Suprapubic skin (tissue), 4 donors: Measurements from ENCODE around the gene TMEM222. TPM values are rescaled to one million over a fixed set of nuclear protein-coding genes. Genes with fewer than 3 reads are reported as not detected.
A peak's percentile ranks its signal among the peaks of the same experiment; 100 is the strongest.

Experiments used
- DNase-seq, 2 donors: peaks; one replicate each; pipeline ENCODE4 v3.0.0-alpha.2; 2019; ENCODE audit warnings: low spot score in 2 of 2
- H3K27ac ChIP-seq: fragments of 200-600 bp; sonication (generic); one replicate; pipeline ENCODE4 v1.5.1; 2019
- H3K27me3 ChIP-seq: fragments of 200-600 bp; sonication (generic); one replicate; pipeline ENCODE4 v1.5.1; 2019
- H3K36me3 ChIP-seq: fragments of 200-600 bp; sonication (generic); one replicate; pipeline ENCODE4 v1.5.1; 2019
- H3K4me1 ChIP-seq: fragments of 200-600 bp; sonication (generic); one replicate; pipeline ENCODE4 v1.5.1; 2019
- H3K4me3 ChIP-seq: fragments of 200-600 bp; sonication (generic); one replicate; pipeline ENCODE4 v1.5.1; 2019; ENCODE audit warnings: mild to moderate bottlenecking
- H3K9me3 ChIP-seq: fragments of 200-600 bp; sonication (generic); one replicate; pipeline ENCODE4 v1.5.1; 2019
- EP300 ChIP-seq: sonication (generic); formaldehyde crosslinking; IDR thresholded peaks from one replicate; pipeline ENCODE4 v1.6.1; 2017; ENCODE audit warnings: antibody characterized with exemption
- POLR2A ChIP-seq, 2 donors: fragments of 450-650 bp; IDR thresholded peaks; one replicate each; pipeline ENCODE4 v1.6.1; 2017; ENCODE audit warnings: antibody characterized with exemption in 2 of 2, mild to moderate bottlenecking in 2 of 2, moderate library complexity in 2 of 2
- POLR2AphosphoS5 ChIP-seq, 3 donors: sonication (generic); formaldehyde crosslinking; IDR thresholded peaks; one replicate each; pipeline ENCODE4 v1.6.1; 2017; ENCODE audit warnings: antibody characterized with exemption in 3 of 3
- WGBS: methylation state at CpG from one replicate; pipeline ENCODE4 v1.1.5; 2018; 5-methylcytosine and 5-hydroxymethylcytosine counted together
- total RNA-seq, 4 donors: library from RNA; depleted of rRNA; stranded (reverse); fragments of >200 nt; gene quantifications; one replicate each; pipeline ENCODE4 v1.1.0, GENCODE V29; 2016
- TF ChIP-seq, protein P1 (sequence below), 2 donors: fragments of 200-600 bp in 1 of 2; fragments of 450-650 bp in 1 of 2; sonication (generic) in 1 of 2; IDR thresholded peaks; one replicate each; pipeline ENCODE4 v1.5.1; 2016 to 2019; ENCODE audit warnings: antibody characterized with exemption in 2 of 2, mild to moderate bottlenecking in 1 of 2, moderate library complexity in 1 of 2

TMEM222 gene
- total RNA-seq, 4 donors from 2014 or later: 19.7 to 31.8 (median 21.2) TPM

GRCh38 chr1:27361044-27361402 is 39.1 kb downstream of the TMEM222 start:
- Histone ChIP-seq H3K27ac (no peak overlapping the region), H3K9me3 (no peaks in the 10 kb centered on the region), H3K4me3 (no peak overlapping the region), H3K4me1 (peaks cover 51% of the 10 kb centered on the region), H3K27me3 (no peaks in the 10 kb centered on the region), H3K36me3 (peaks cover 85% of the 10 kb centered on the region)
- TF ChIP-seq POLR2AphosphoS5 (IDR thresholded peaks at IDR 0.05) (no peak), EP300 (no peak), POLR2A (IDR thresholded peaks at IDR 0.05) (no peak)
- TF ChIP-seq, protein P1, sequence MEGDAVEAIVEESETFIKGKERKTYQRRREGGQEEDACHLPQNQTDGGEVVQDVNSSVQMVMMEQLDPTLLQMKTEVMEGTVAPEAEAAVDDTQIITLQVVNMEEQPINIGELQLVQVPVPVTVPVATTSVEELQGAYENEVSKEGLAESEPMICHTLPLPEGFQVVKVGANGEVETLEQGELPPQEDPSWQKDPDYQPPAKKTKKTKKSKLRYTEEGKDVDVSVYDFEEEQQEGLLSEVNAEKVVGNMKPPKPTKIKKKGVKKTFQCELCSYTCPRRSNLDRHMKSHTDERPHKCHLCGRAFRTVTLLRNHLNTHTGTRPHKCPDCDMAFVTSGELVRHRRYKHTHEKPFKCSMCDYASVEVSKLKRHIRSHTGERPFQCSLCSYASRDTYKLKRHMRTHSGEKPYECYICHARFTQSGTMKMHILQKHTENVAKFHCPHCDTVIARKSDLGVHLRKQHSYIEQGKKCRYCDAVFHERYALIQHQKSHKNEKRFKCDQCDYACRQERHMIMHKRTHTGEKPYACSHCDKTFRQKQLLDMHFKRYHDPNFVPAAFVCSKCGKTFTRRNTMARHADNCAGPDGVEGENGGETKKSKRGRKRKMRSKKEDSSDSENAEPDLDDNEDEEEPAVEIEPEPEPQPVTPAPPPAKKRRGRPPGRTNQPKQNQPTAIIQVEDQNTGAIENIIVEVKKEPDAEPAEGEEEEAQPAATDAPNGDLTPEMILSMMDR (IDR thresholded peaks at IDR 0.05): no peak
- 86% methylated on average over 19 of the region's 21 CpGs for WGBS
- no peak for DNase-seq

- Histone ChIP-seq H3K36me3 (peaks cover 80% of the 10 kb centered on the region), H3K9me3 (no peaks in the 10 kb centered on the region), H3K4me1 (peaks cover 47% of the 10 kb centered on the region), H3K27me3 (no peaks in the 10 kb centered on the region), H3K27ac (no peak overlapping the region), H3K4me3 (no peak overlapping the region)
- no peak for DNase-seq
- no peak for TF ChIP-seq POLR2AphosphoS5 (IDR thresholded peaks at IDR 0.05)
- 80% methylated on average over 1 of the region's 8 CpGs for WGBS
These were observed 39.6 kb downstream of the TMEM222 start for GRCh38 chr1:27361553-27361952.

GRCh38 chr1:27363766-27364695 is 42.1 kb downstream of the TMEM222 start:
- H3K4me3 ChIP-seq: peak overlapping the region; percentile 60
- DNase-seq: no peak
- TF ChIP-seq POLR2A (IDR thresholded peaks at IDR 0.05) (no peak), EP300 (no peak), POLR2AphosphoS5 (IDR thresholded peaks at IDR 0.05) (no peak)
- TF ChIP-seq, protein P1 (IDR thresholded peaks at IDR 0.05): no peak
- H3K4me1 ChIP-seq: peaks cover 55% of the 10 kb centered on the region
- H3K9me3 ChIP-seq: no peaks in the 10 kb centered on the region
- H3K27me3 ChIP-seq: no peaks in the 10 kb centered on the region
- WGBS: 84% methylated on average over 22 of the region's 26 CpGs
- peaks cover 55% of the 10 kb centered on the region for H3K36me3 ChIP-seq
- H3K27ac ChIP-seq: no peak overlapping the region

DNA sequence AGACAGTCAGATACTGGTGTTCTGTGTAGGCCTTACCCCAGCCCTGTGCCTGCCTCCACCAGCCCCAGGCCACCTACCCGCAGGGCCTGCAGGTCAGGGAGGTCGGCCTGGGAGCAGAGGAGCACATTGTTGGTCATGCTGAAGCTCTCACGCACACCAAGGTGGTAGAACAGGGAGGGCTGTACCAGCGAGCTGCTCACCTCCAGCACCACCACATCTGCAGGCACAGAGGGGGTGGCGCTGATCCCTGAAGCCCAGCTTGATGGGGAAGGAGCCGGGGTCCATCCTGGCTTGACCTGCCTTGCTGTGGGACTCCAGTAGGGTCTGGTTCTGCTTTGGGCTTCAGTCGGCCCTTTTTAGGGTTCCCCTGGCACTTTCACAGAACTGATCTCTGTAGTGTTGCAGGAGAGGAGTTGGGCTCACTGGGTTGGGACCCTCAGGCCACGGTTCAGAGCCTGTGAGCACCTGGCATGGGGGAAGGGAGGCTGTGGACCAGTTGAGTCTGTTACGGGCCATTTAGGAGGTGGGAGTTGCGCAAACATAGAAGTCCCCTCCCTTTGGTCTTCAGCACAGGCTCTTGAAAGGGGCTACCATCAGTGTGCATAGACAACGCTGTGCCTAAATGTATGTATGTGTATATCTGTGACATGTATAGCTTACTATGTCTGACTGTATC is 42.9 kb downstream of the TMEM222 start:
- Histone ChIP-seq H3K9me3 (no peaks in the 10 kb centered on the region), H3K27me3 (no peaks in the 10 kb centered on the region), H3K4me3 (peak overlapping the region; percentile 60), H3K4me1 (peaks cover 61% of the 10 kb centered on the region), H3K36me3 (peaks cover 47% of the 10 kb centered on the region), H3K27ac (peak overlapping the region; percentile 99)
- TF ChIP-seq, protein P1 (IDR thresholded peaks at IDR 0.05): no peak
- TF ChIP-seq POLR2A (IDR thresholded peaks at IDR 0.05) (no peak), POLR2AphosphoS5 (IDR thresholded peaks at IDR 0.05) (no peak)
- WGBS: 63% methylated on average over 6 of the region's 11 CpGs
- DNase-seq: no peak

GRCh38 chr1:27365372-27366112 is 43.6 kb downstream of the TMEM222 start:
- peak; percentile 95 to 97 for DNase-seq
- Histone ChIP-seq H3K4me1 (peaks cover 53% of the 10 kb centered on the region), H3K36me3 (peaks cover 40% of the 10 kb centered on the region), H3K27ac (peak overlapping the region; percentile 99), H3K9me3 (no peaks in the 10 kb centered on the region), H3K4me3 (peak overlapping the region; percentile 60), H3K27me3 (no peaks in the 10 kb centered on the region)
- WGBS: under 1% methylated on average over 37 of the region's 40 CpGs
- TF ChIP-seq POLR2A (IDR thresholded peaks at IDR 0.05) (peak in 1 of 2 donors; percentile 47), POLR2AphosphoS5 (IDR thresholded peaks at IDR 0.05) (no peak)

DNA sequence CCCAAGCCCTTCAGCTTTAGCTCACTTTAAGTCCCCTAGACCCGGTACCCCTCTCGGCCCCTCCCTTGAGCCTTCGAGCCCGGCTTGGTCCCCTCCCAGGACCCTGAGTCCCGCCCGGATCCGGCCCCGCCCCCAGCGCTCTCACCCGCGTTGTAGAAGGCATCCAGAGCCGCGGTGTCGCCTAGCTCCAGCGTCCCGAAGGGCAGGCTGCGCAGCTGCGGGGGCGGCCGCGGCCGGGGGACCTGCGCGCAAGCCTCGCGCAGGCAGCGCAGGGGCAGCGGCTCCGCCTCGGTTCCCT is 44.1 kb downstream of the TMEM222 start:
- WGBS: 1% methylated on average over 9 of the region's 30 CpGs
- Histone ChIP-seq H3K36me3 (peaks cover 36% of the 10 kb centered on the region), H3K4me1 (peaks cover 48% of the 10 kb centered on the region)

More for the DNA sequence above, 44.1 kb downstream of the TMEM222 start:
- Histone ChIP-seq H3K9me3 (no peaks in the 10 kb centered on the region), H3K27ac (peak overlapping the region; percentile 99), H3K4me3 (peak overlapping the region; percentile 60), H3K27me3 (no peaks in the 10 kb centered on the region)
- TF ChIP-seq, protein P1 (IDR thresholded peaks at IDR 0.05): no peak
- TF ChIP-seq EP300 (no peak), POLR2A (IDR thresholded peaks at IDR 0.05) (no peak), POLR2AphosphoS5 (IDR thresholded peaks at IDR 0.05) (no peak)
- peak; percentile 94 to 95 for DNase-seq
